Measurements from ENCODE around the gene SLC6A13. TPM values are rescaled to one million over a fixed set of nuclear protein-coding genes. Genes with fewer than 3 reads are reported as not detected.

SLC6A13 gene
- total and polyA plus RNA-seq, 10 of the 15 experiments (the other 5 are each of a cell fraction or from before 2014, with no cell fraction given): 0.18 to 1.2 (median 0.20) TPM; not detected in 3

GRCh38 chr12:215116-215515 lies 47.5 kb downstream of the SLC6A13 start:
- Histone ChIP-seq H3K4me2 (ENCODE audit: control insufficient read depth, insufficient read depth) (no peak overlapping the region), H3K79me2 (ENCODE audit: control insufficient read depth, insufficient read depth, low read length) (no peaks in the 10 kb centered on the region), H3K27ac (ENCODE audit: control insufficient read depth, insufficient read depth) (no peak overlapping the region), H3K9me3 (replicated peaks; ENCODE audit: control insufficient read depth, insufficient read depth, low read length) (no peaks in the 10 kb centered on the region), H2AFZ (ENCODE audit: control insufficient read depth, low read depth, low read length) (no peak overlapping the region), H4K20me1 (ENCODE audit: control insufficient read depth, insufficient read depth) (no peaks in the 10 kb centered on the region), H3K27me3 (replicated peaks in 1 of 2; ENCODE audit: control insufficient read depth in 2 of 2, insufficient read depth in 2 of 2, low read length in 1 of 2) (peaks cover 0 to 2% of the 10 kb centered on the region in 2 experiments; a peak in 2 of 4 replicates), H3K4me1 (ENCODE audit: control insufficient read depth, insufficient read depth, low read length) (peaks cover 10% of the 10 kb centered on the region), H3K4me3 (no peak overlapping the region), H3K36me3 (ENCODE audit: control insufficient read depth in 2 of 2, insufficient read depth in 2 of 2, low read length in 1 of 2) (no peaks in the 10 kb centered on the region), H3K9ac (ENCODE audit: control insufficient read depth, insufficient read depth, low read length) (no peak overlapping the region)
- ChIA-PET SMC1A (ENCODE audit: uncharacterized antibody, unreplicated experiment) (interaction anchor here (0.5 kb wide), 1 partner anchor 1060 kb away, joined by 3 read pairs; no protein-coding TSS in a partner anchor), CTCF (no interaction called here), RAD21 (ENCODE audit: unreplicated experiment) (no interaction called here), POLR2A (no interaction called here)
- in situ Hi-C loops (cut with MboI): no loop called here
- TF ChIP-seq BACH1 (IDR thresholded peaks at IDR 0.05; ENCODE audit: borderline replicate concordance) (no peak), EED (IDR thresholded peaks at IDR 0.05; ENCODE audit: low read depth) (no peak), TCF12 (IDR thresholded peaks at IDR 0.05; ENCODE audit: low read depth, low read length) (no peak), SMAD1 (IDR thresholded peaks at IDR 0.05; ENCODE audit: low read depth, partially characterized antibody) (no peak), DPF2 (IDR thresholded peaks at IDR 0.05) (no peak)
- TF ChIP-seq, protein P1, sequence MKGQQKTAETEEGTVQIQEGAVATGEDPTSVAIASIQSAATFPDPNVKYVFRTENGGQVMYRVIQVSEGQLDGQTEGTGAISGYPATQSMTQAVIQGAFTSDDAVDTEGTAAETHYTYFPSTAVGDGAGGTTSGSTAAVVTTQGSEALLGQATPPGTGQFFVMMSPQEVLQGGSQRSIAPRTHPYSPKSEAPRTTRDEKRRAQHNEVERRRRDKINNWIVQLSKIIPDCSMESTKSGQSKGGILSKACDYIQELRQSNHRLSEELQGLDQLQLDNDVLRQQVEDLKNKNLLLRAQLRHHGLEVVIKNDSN (IDR thresholded peaks at IDR 0.05; ENCODE audit: borderline replicate concordance, extremely low read length, insufficient read depth, low read depth, low read length): no peak
- ATAC-seq: no peak
- FAIRE-seq: no peak
- no peak for DNase-seq (ENCODE audit: low read depth, low spot score)
- intact Hi-C loops (cut with micrococcal nuclease; ENCODE audit: unreplicated experiment): no loop called here
- WGBS (ENCODE audit: insufficient coverage, insufficient replicate concordance, low lambda C conversion rate, missing lambda C conversion rate): 0% methylated on average over 6 of the region's 6 CpGs
- no TSS peak for BruUV-seq (replicated peaks)

GRCh38 chr12:214003-214741 lies 48.5 kb downstream of the SLC6A13 start, which contains the start of gene SLC6A12:
TSS of gene SLC6A12 (minus strand) at chr12:214157. CDS start at chr12:209986, 4,171 bp downstream.
- no peaks in the 10 kb centered on the region for H3K9me3 ChIP-seq (replicated peaks; ENCODE audit: control insufficient read depth, insufficient read depth, low read length)
- 12% methylated on average over 13 of the region's 14 CpGs for WGBS (ENCODE audit: insufficient coverage, insufficient replicate concordance, low lambda C conversion rate, missing lambda C conversion rate)
- POLR2A ChIA-PET: no interaction called here
- TF ChIP-seq YY1 (IDR thresholded peaks at IDR 0.05; ENCODE audit: low read depth, low read length): no peak
- no peak for TF ChIP-seq REST (IDR thresholded peaks at IDR 0.05; ENCODE audit: low read depth, low read length)
- no peak for TF ChIP-seq SMAD1 (IDR thresholded peaks at IDR 0.05; ENCODE audit: low read depth, partially characterized antibody)
- no peak for TF ChIP-seq BHLHE40 (IDR thresholded peaks at IDR 0.05; ENCODE audit: borderline replicate concordance in 1 of 2, low read depth in 2 of 2, low read length in 1 of 2)
- no peak for TF ChIP-seq NR2C2 (IDR thresholded peaks at IDR 0.05; ENCODE audit: borderline replicate concordance, control insufficient read depth, insufficient read length, low read depth)
- no peak for TF ChIP-seq TCF3 (IDR thresholded peaks at IDR 0.05; ENCODE audit: borderline replicate concordance, insufficient read depth, low read depth, low read length)
- TF ChIP-seq RBBP5 (conservative IDR thresholded peaks at IDR 0.05): no peak

More at GRCh38 chr12:214003-214741, 48.5 kb downstream of the SLC6A13 start, which contains the start of gene SLC6A12:
- no TSS peak for BruUV-seq (replicated peaks)
- Histone ChIP-seq H3K79me2 (ENCODE audit: control insufficient read depth, insufficient read depth, low read length) (no peaks in the 10 kb centered on the region), H4K20me1 (ENCODE audit: control insufficient read depth, insufficient read depth) (no peaks in the 10 kb centered on the region), H3K4me3 (no peak within 1 kb of the TSS), H3K27ac (ENCODE audit: control insufficient read depth, insufficient read depth) (no peak within 1 kb of the TSS), H3K9ac (ENCODE audit: control insufficient read depth, insufficient read depth, low read length) (no peak within 1 kb of the TSS), H3K27me3 (replicated peaks in 1 of 2; ENCODE audit: control insufficient read depth in 2 of 2, insufficient read depth in 2 of 2, low read length in 1 of 2) (peaks cover 0 to 2% of the 10 kb centered on the region in 2 experiments; a peak in 2 of 4 replicates), H3K4me1 (ENCODE audit: control insufficient read depth, insufficient read depth, low read length) (peaks cover 10% of the 10 kb centered on the region), H2AFZ (ENCODE audit: control insufficient read depth, low read depth, low read length) (no peak within 1 kb of the TSS), H3K4me2 (ENCODE audit: control insufficient read depth, insufficient read depth) (no peak within 1 kb of the TSS), H3K36me3 (ENCODE audit: control insufficient read depth in 2 of 2, insufficient read depth in 2 of 2, low read length in 1 of 2) (no peaks in the 10 kb centered on the region)
- in situ Hi-C loops (cut with MboI) (no loop called here), intact Hi-C loops (cut with micrococcal nuclease; ENCODE audit: unreplicated experiment) (no loop called here)
- FAIRE-seq: no peak
- ChIA-PET RAD21 (ENCODE audit: unreplicated experiment) (no interaction called here), CTCF (no interaction called here), SMC1A (ENCODE audit: uncharacterized antibody, unreplicated experiment) (no interaction called here)
- ATAC-seq: no peak
- no peak for DNase-seq (ENCODE audit: low read depth, low spot score)
